ENCODE measurements around the gene ADAMTS3. TPM values are rescaled to one million over a fixed set of nuclear protein-coding genes. Genes with fewer than 3 reads are reported as not detected.

The ADAMTS3 gene
- total and polyA plus RNA-seq, 2 of the 13 experiments (the other 11 are each of a cell fraction or from before 2014, with no cell fraction given): not detected

DNA sequence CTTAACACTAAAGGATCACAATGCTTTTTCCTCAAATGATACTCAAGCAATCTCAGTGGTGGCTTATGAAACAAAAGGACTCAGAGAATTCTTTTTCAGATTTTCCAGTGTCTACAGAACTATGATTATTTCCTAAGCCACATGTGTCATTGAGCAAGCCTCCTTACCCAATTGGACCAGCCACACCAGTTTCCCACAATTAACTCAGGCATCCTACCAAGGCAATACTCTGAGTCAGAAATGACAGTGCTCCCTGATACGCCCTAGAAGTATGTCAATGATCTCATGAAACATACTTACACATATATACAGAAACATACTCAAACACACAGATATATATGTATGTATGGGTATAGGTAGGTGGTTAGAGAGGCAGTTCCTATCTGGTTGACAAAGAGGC lies 4.8 kb downstream of the ADAMTS3 start:
- Histone ChIP-seq H3K4me3 (replicated peaks in 1 of 3; ENCODE audit: insufficient read depth in 1 of 3, low read depth in 2 of 3, low read length in 3 of 3) (no peak overlapping the region), H3K27me3 (ENCODE audit: control insufficient read depth in 1 of 2, insufficient read depth in 2 of 2, low read length in 2 of 2) (peaks cover 4 to 18% of the 10 kb centered on the region in 2 experiments), H3K36me3 (replicated peaks in 1 of 2; ENCODE audit: control insufficient read depth in 1 of 2, insufficient read depth in 2 of 2, low read length in 2 of 2) (no peaks in the 10 kb centered on the region), H3K4me1 (ENCODE audit: insufficient read depth, low read length) (peaks cover 16% of the 10 kb centered on the region), H2AFZ (ENCODE audit: low read length) (no peak overlapping the region), H3K27ac (ENCODE audit: extremely low read length, insufficient read depth, low read length) (no peak overlapping the region), H4K20me1 (ENCODE audit: insufficient read depth, low read length) (no peaks in the 10 kb centered on the region), H3K9ac (ENCODE audit: insufficient read depth, low read depth, low read length) (no peak overlapping the region), H3K79me2 (ENCODE audit: insufficient read depth, low read length) (no peaks in the 10 kb centered on the region), H3K9me3 (ENCODE audit: low read length) (no peaks in the 10 kb centered on the region), H3K4me2 (ENCODE audit: low read depth, low read length) (no peak overlapping the region)
- ChIA-PET CTCF (ENCODE audit: low intra/inter-chr PET ratio, low total read pairs) (no interaction called here), POLR2A (no interaction called here)
- in situ Hi-C loops (cut with HindIII; ENCODE audit: extremely low pct_ligation_motif_present, low pct_unique_long_range_greater_than_20kb): no loop called here
- BruUV-seq (replicated peaks): no TSS peak
- no peak for FAIRE-seq
- no peak for DNase-seq (ENCODE audit: low spot score)
- TF ChIP-seq, protein P1, sequence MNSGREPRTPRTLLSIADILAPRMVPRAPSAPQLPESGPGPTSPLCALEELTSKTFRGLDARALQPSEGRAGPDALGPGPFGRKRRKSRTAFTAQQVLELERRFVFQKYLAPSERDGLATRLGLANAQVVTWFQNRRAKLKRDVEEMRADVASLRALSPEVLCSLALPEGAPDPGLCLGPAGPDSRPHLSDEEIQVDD (CRISPR knock-in tag; IDR thresholded peaks at IDR 0.05; ENCODE audit: borderline replicate concordance): no peak
- TF ChIP-seq ZSCAN20 (CRISPR knock-in tag; IDR thresholded peaks at IDR 0.05; ENCODE audit: borderline replicate concordance) (no peak), SNRNP70 (IDR thresholded peaks at IDR 0.05; ENCODE audit: low read depth, low read length) (no peak), SMARCC2 (IDR thresholded peaks at IDR 0.05) (no peak), PLRG1 (conservative IDR thresholded peaks at IDR 0.05) (no peak), ZNF556 (CRISPR knock-in tag; IDR thresholded peaks at IDR 0.05; ENCODE audit: borderline replicate concordance) (no peak), IKZF4 (CRISPR knock-in tag; IDR thresholded peaks at IDR 0.05; ENCODE audit: borderline replicate concordance, low read depth, not compliant biosample characterization) (no peak), NONO (IDR thresholded peaks at IDR 0.05) (no peak), NONO (CRISPR knock-in tag; conservative IDR thresholded peaks at IDR 0.05) (no peak), MIER2 (CRISPR knock-in tag; IDR thresholded peaks at IDR 0.05) (no peak), PCBP2 (optimal IDR thresholded peaks at IDR 0.05; ENCODE audit: low read depth, low read length, poor library complexity, severe bottlenecking) (no peak)
- TF ChIP-seq, protein P2, sequence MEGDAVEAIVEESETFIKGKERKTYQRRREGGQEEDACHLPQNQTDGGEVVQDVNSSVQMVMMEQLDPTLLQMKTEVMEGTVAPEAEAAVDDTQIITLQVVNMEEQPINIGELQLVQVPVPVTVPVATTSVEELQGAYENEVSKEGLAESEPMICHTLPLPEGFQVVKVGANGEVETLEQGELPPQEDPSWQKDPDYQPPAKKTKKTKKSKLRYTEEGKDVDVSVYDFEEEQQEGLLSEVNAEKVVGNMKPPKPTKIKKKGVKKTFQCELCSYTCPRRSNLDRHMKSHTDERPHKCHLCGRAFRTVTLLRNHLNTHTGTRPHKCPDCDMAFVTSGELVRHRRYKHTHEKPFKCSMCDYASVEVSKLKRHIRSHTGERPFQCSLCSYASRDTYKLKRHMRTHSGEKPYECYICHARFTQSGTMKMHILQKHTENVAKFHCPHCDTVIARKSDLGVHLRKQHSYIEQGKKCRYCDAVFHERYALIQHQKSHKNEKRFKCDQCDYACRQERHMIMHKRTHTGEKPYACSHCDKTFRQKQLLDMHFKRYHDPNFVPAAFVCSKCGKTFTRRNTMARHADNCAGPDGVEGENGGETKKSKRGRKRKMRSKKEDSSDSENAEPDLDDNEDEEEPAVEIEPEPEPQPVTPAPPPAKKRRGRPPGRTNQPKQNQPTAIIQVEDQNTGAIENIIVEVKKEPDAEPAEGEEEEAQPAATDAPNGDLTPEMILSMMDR (CRISPR knock-in tag; IDR thresholded peaks at IDR 0.05): no peak
- TF ChIP-seq, protein P3, sequence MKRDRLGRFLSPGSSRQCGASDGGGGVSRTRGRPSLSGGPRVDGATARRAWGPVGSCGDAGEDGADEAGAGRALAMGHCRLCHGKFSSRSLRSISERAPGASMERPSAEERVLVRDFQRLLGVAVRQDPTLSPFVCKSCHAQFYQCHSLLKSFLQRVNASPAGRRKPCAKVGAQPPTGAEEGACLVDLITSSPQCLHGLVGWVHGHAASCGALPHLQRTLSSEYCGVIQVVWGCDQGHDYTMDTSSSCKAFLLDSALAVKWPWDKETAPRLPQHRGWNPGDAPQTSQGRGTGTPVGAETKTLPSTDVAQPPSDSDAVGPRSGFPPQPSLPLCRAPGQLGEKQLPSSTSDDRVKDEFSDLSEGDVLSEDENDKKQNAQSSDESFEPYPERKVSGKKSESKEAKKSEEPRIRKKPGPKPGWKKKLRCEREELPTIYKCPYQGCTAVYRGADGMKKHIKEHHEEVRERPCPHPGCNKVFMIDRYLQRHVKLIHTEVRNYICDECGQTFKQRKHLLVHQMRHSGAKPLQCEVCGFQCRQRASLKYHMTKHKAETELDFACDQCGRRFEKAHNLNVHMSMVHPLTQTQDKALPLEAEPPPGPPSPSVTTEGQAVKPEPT (CRISPR knock-in tag; IDR thresholded peaks at IDR 0.05; ENCODE audit: low read depth): no peak
- intact Hi-C loops (cut with micrococcal nuclease; ENCODE audit: unreplicated experiment): no loop called here
- no peak for ATAC-seq
- WGBS (ENCODE audit: low lambda C conversion rate): 0% methylated on average over 1 of the region's 1 CpG

Measured in HepG2 (cell line).